Measurements from ENCODE around the gene SLC24A3.

The SLC24A3 gene

DNA sequence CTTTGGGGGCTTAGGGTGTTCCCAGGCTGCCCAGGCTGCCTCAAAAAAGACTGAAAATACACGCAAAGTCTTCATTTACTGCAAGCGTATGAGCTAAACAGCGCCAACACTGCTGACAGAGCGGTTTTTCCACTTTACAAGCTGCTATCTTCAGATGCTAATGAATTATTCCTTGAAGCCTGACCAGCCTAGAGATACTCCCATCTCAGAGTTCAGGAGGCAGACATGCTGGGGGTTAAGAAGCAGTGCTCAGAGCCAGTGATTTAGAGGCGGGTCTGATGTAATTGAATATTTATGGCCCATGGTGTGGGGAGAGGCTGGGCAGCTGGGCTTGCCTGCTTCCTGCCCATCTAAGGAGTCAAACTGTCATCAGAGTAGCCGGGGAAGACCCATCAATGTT lies 241.4 kb downstream of the SLC24A3 start:
- TF ChIP-seq, protein P1, sequence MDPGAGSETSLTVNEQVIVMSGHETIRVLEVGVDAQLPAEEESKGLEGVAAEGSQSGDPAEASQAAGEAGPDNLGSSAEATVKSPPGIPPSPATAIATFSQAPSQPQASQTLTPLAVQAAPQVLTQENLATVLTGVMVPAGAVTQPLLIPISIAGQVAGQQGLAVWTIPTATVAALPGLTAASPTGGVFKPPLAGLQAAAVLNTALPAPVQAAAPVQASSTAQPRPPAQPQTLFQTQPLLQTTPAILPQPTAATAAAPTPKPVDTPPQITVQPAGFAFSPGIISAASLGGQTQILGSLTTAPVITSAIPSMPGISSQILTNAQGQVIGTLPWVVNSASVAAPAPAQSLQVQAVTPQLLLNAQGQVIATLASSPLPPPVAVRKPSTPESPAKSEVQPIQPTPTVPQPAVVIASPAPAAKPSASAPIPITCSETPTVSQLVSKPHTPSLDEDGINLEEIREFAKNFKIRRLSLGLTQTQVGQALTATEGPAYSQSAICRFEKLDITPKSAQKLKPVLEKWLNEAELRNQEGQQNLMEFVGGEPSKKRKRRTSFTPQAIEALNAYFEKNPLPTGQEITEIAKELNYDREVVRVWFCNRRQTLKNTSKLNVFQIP (CRISPR knock-in tag; IDR thresholded peaks at IDR 0.05; ENCODE audit: borderline replicate concordance, low read depth), result no peak
- no peak for ATAC-seq

DNA sequence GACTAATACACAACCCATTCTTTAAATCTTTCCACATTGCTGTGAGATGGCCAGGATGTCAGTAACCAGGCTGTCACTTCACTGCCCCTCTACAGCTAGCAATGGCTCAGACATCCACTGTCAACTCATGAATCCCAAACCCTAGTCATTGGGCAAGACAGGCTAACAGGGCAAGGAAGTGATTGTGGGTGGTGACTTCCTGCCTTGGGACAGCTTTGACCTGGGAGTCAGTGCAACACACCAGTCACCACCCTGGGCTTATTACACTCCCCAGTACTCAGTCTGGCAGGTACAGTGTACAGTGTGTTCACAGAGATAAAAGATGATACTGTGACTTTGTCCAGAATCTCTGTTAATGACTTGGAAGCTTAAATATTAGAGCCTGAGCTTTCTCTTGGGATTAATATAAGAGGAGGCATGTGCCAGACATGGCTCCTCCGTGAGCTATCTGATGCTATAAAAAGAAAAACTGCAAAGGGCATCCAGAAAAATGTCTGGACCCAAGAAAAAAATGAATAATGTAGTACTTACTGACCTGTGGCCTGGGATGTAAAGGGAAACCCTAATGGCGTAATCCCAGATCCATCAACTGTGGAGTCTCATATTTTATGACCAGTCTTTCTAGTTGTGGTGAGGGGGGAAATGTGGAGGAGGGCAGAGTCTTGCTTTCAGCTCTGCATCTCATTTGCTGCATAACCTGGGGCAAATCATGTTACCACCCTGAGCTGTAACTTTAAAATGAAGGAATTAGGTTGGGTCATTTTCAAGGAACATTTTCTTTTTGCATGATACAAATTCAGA lies 244.4 kb downstream of the SLC24A3 start:
- TF ChIP-seq, protein P2, sequence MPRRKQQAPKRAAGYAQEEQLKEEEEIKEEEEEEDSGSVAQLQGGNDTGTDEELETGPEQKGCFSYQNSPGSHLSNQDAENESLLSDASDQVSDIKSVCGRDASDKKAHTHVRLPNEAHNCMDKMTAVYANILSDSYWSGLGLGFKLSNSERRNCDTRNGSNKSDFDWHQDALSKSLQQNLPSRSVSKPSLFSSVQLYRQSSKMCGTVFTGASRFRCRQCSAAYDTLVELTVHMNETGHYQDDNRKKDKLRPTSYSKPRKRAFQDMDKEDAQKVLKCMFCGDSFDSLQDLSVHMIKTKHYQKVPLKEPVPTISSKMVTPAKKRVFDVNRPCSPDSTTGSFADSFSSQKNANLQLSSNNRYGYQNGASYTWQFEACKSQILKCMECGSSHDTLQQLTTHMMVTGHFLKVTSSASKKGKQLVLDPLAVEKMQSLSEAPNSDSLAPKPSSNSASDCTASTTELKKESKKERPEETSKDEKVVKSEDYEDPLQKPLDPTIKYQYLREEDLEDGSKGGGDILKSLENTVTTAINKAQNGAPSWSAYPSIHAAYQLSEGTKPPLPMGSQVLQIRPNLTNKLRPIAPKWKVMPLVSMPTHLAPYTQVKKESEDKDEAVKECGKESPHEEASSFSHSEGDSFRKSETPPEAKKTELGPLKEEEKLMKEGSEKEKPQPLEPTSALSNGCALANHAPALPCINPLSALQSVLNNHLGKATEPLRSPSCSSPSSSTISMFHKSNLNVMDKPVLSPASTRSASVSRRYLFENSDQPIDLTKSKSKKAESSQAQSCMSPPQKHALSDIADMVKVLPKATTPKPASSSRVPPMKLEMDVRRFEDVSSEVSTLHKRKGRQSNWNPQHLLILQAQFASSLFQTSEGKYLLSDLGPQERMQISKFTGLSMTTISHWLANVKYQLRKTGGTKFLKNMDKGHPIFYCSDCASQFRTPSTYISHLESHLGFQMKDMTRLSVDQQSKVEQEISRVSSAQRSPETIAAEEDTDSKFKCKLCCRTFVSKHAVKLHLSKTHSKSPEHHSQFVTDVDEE (CRISPR knock-in tag; IDR thresholded peaks at IDR 0.05), result no peak
- no peak for ATAC-seq

DNA sequence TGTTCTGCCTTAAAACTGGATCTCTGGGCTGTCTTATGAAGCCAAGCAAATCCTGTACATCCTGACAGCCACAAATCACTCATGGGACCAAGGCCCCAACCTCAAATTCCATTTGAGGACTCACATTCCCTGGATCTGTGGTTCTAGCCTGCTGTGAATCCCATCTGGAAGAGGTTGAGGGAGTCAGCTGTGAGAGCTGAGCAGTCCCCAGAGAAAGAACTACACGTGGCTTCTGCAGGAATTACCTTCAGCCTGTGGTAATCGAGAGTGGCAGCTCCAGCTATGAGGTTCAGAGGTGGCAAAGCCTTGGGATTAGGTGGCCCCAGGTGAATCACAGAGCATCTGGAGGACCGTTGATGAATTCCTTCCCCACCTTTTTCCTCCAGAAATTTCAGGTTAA lies 245.2 kb downstream of the SLC24A3 start:
- ATAC-seq, result no peak
- TF ChIP-seq BACH2 (CRISPR knock-in tag; IDR thresholded peaks at IDR 0.05; ENCODE audit: borderline replicate concordance) (no peak), ZNF8 (CRISPR knock-in tag; IDR thresholded peaks at IDR 0.05) (no peak), TOX (CRISPR knock-in tag; IDR thresholded peaks at IDR 0.05; ENCODE audit: borderline replicate concordance) (no peak), OSR1 (CRISPR knock-in tag; IDR thresholded peaks at IDR 0.05) (no peak), GLIS3 (CRISPR knock-in tag; IDR thresholded peaks at IDR 0.05) (no peak), CSDC2 (CRISPR knock-in tag; IDR thresholded peaks at IDR 0.05) (no peak), RARB (CRISPR knock-in tag; IDR thresholded peaks at IDR 0.05) (no peak)

DNA sequence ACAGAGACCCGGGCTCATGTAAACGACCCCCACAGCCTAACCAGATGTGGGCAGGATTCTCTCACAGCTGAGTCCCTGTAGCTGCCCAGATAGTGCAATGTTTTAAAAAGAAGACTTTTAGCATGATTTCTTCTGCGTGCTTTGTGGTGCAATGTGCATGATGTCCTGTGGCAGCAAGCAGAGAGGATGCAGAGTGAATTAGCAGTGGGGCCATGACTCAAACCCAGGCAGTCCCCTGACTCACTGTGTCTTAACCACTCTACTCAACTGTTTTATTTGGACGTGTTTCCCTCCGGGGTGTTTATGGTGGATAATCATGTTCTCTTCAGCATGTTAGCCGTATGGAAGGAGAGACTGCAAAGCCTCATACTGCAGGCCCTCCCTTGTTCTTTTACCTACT lies 247.9 kb downstream of the SLC24A3 start:
- TF ChIP-seq SNAI2 (CRISPR knock-in tag; IDR thresholded peaks at IDR 0.05) (no peak), TCF4 (CRISPR knock-in tag; IDR thresholded peaks at IDR 0.05; ENCODE audit: borderline replicate concordance) (no peak), ZNF8 (CRISPR knock-in tag; IDR thresholded peaks at IDR 0.05) (no peak), BACH2 (CRISPR knock-in tag; IDR thresholded peaks at IDR 0.05; ENCODE audit: borderline replicate concordance) (no peak), RARB (CRISPR knock-in tag; IDR thresholded peaks at IDR 0.05) (no peak), ISL1 (CRISPR knock-in tag; IDR thresholded peaks at IDR 0.05) (no peak), TOX (CRISPR knock-in tag; IDR thresholded peaks at IDR 0.05; ENCODE audit: borderline replicate concordance) (no peak), ZNF565 (CRISPR knock-in tag; conservative IDR thresholded peaks at IDR 0.05; ENCODE audit: low read depth) (no peak), ESRRG (CRISPR knock-in tag; IDR thresholded peaks at IDR 0.05) (no peak), ARNTL (CRISPR knock-in tag; IDR thresholded peaks at IDR 0.05; ENCODE audit: borderline replicate concordance, low read depth) (no peak), CSDC2 (CRISPR knock-in tag; IDR thresholded peaks at IDR 0.05) (no peak), PPARA (CRISPR knock-in tag; IDR thresholded peaks at IDR 0.05; ENCODE audit: borderline replicate concordance) (no peak), ZNF70 (CRISPR knock-in tag; IDR thresholded peaks at IDR 0.05) (no peak), OSR1 (CRISPR knock-in tag; IDR thresholded peaks at IDR 0.05) (no peak), ZFP30 (CRISPR knock-in tag; IDR thresholded peaks at IDR 0.05) (no peak), ZFP3 (CRISPR knock-in tag; IDR thresholded peaks at IDR 0.05) (no peak)
- TF ChIP-seq, protein P2 (CRISPR knock-in tag; IDR thresholded peaks at IDR 0.05), result no peak
- TF ChIP-seq, protein P3, sequence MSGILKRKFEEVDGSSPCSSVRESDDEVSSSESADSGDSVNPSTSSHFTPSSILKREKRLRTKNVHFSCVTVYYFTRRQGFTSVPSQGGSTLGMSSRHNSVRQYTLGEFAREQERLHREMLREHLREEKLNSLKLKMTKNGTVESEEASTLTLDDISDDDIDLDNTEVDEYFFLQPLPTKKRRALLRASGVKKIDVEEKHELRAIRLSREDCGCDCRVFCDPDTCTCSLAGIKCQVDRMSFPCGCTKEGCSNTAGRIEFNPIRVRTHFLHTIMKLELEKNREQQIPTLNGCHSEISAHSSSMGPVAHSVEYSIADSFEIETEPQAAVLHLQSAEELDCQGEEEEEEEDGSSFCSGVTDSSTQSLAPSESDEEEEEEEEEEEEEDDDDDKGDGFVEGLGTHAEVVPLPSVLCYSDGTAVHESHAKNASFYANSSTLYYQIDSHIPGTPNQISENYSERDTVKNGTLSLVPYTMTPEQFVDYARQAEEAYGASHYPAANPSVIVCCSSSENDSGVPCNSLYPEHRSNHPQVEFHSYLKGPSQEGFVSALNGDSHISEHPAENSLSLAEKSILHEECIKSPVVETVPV (CRISPR knock-in tag; IDR thresholded peaks at IDR 0.05), result no peak
- TF ChIP-seq, protein P1 (CRISPR knock-in tag; IDR thresholded peaks at IDR 0.05; ENCODE audit: borderline replicate concordance, low read depth), result no peak
- TF ChIP-seq, protein P4, sequence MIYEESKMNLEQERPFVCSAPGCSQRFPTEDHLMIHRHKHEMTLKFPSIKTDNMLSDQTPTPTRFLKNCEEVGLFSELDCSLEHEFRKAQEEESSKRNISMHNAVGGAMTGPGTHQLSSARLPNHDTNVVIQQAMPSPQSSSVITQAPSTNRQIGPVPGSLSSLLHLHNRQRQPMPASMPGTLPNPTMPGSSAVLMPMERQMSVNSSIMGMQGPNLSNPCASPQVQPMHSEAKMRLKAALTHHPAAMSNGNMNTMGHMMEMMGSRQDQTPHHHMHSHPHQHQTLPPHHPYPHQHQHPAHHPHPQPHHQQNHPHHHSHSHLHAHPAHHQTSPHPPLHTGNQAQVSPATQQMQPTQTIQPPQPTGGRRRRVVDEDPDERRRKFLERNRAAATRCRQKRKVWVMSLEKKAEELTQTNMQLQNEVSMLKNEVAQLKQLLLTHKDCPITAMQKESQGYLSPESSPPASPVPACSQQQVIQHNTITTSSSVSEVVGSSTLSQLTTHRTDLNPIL (CRISPR knock-in tag; IDR thresholded peaks at IDR 0.05; ENCODE audit: low read depth), result no peak

More for the DNA sequence above, 247.9 kb downstream of the SLC24A3 start:
- no peak for ATAC-seq
